Panc1 (cell line): ENCODE data around the gene KDM1B. TPM values are rescaled to one million over a fixed set of nuclear protein-coding genes. Genes with fewer than 3 reads are reported as not detected.

Source experiments
- ATAC-seq: fragments of 200-7000 bp; cut with Tn5 transposase; 2 replicates; pipeline ENCODE4 v1.9.1; 2020; ENCODE audit warnings: mild to moderate bottlenecking, moderate library complexity
- BruUV-seq: library from RNA; stranded (reverse); fragments of 400-500 nt; replicated peaks from 2 replicates; lab custom pipeline; 2021; lab: Mats Ljungman, UMichigan
- CTCF ChIA-PET: fragments of 300-600 bp; sonication (Branson Sonifier 250); formaldehyde crosslinking; loops from one replicate; lab custom pipeline; 2022; ENCODE audit warnings: antibody characterized with exemption; lab: Charles Lee
- POLR2A ChIA-PET: fragments of 300-600 bp; sonication (Branson Sonifier 250); formaldehyde crosslinking; loops from one replicate; lab custom pipeline; 2022; ENCODE audit warnings: antibody characterized with exemption; lab: Charles Lee
- DNase-seq: peaks from one replicate; pipeline ENCODE4 v3.0.0-alpha.2; 2010; ENCODE audit warnings: low read depth, low spot score
- H3K27ac ChIP-seq: 2 replicates; pipeline ENCODE4 v1.5.1; 2011; ENCODE audit warnings: mild to moderate bottlenecking, low read length, inconsistent platforms
- H3K27me3 ChIP-seq: fragments of 200-500 bp; sonication (Bioruptor generic); 2 replicates; pipeline ENCODE4 v1.6.0; 2014; ENCODE audit warnings: low read length, inconsistent platforms; ENCODE audit not compliant: control insufficient read depth, insufficient read depth
- H3K36me3 ChIP-seq: fragments of 200-500 bp; sonication (Bioruptor generic); 2 replicates; pipeline ENCODE4 v1.5.1; 2014; ENCODE audit warnings: inconsistent platforms, mild to moderate bottlenecking, low read length, moderate library complexity; ENCODE audit not compliant: control insufficient read depth, insufficient read depth
- H3K4me1 ChIP-seq: 2 replicates; pipeline ENCODE4 v1.5.1; 2011; ENCODE audit warnings: inconsistent platforms, mild to moderate bottlenecking, low read length, moderate library complexity; ENCODE audit not compliant: control insufficient read depth, insufficient read depth
- H3K4me3 ChIP-seq, 2 experiments: 2 replicates each; pipeline ENCODE4 v1.5.1; 2011 to 2012; ENCODE audit warnings: low read depth in 2 of 2, low read length in 2 of 2, mild to moderate bottlenecking in 2 of 2, inconsistent platforms in 1 of 2, moderate library complexity in 1 of 2
- H3K9me3 ChIP-seq: fragments of 200-500 bp; sonication (Bioruptor generic); 2 replicates; pipeline ENCODE4 v1.5.1; 2014; ENCODE audit warnings: low read depth, mild to moderate bottlenecking, inconsistent platforms, low read length, moderate library complexity; ENCODE audit not compliant: control insufficient read depth, insufficient read depth
- CTCF ChIP-seq: fragments of 450-650 bp; IDR thresholded peaks from 2 replicates; pipeline ENCODE4 v1.5.1; 2017; ENCODE audit warnings: mild to moderate bottlenecking
- POLR2AphosphoS5 ChIP-seq: IDR thresholded peaks from 2 replicates; pipeline ENCODE4 v1.6.1; 2012; ENCODE audit warnings: mild to moderate bottlenecking, low read depth, low read length, moderate library complexity
- REST ChIP-seq, 2 experiments: IDR thresholded peaks; 2 replicates each; pipeline ENCODE4 v1.6.1; 2011 to 2012; ENCODE audit warnings: low read depth in 2 of 2, control low read depth in 1 of 2, low read length in 1 of 2, mild to moderate bottlenecking in 1 of 2, moderate library complexity in 1 of 2; ENCODE audit not compliant: insufficient read depth in 1 of 2
- SIN3A ChIP-seq: IDR thresholded peaks from 2 replicates; pipeline ENCODE4 v1.6.1; 2012; ENCODE audit warnings: low read depth, mild to moderate bottlenecking, low read length, moderate library complexity, borderline replicate concordance; ENCODE audit not compliant: insufficient read depth
- TCF7L2 ChIP-seq: IDR thresholded peaks from 2 replicates; pipeline ENCODE4 v1.6.1; 2011; ENCODE audit warnings: mild to moderate bottlenecking, low read depth, low read length, inconsistent platforms
- in situ Hi-C: cut with HindIII; loops from 2 replicates; pipeline ENCODE4 v1.10.0; 2016; ENCODE audit warnings: low sequenced_read_pairs, low pct_unique_long_range_greater_than_20kb
- intact Hi-C: fragments of 100-400 bp; cut with micrococcal nuclease; formaldehyde crosslinking; loops from one replicate; pipeline ENCODE4 v1.10.0; 2022; ENCODE audit not compliant: unreplicated experiment
- total RNA-seq: library from RNA; stranded (reverse); gene quantifications from one replicate; pipeline ENCODE4 v1.2.1, GENCODE V29; 2021; ENCODE audit not compliant: unreplicated experiment

The KDM1B gene
- total RNA-seq, 1 experiment from 2014 or later, result 27.1 TPM

GRCh38 chr6:18218233-18218632 is 63.0 kb downstream of the KDM1B start:
- DNase-seq (no peak), ATAC-seq (no peak)
- no peak for TF ChIP-seq SIN3A
- TF ChIP-seq TCF7L2, result no peak
- no peak for TF ChIP-seq POLR2AphosphoS5
- no peak for TF ChIP-seq CTCF
- no peak for TF ChIP-seq REST (IDR thresholded peaks at IDR 0.05; ENCODE audit: insufficient read depth in 1 of 2, low read depth in 2 of 2, low read length in 1 of 2)
- no peak overlapping the region for H3K4me3 ChIP-seq
- CTCF ChIA-PET, result no interaction called here
- H3K4me1 ChIP-seq, result no peaks in the 10 kb centered on the region
- no peaks in the 10 kb centered on the region for H3K27me3 ChIP-seq
- no peak overlapping the region for H3K27ac ChIP-seq
- POLR2A ChIA-PET, result no interaction called here
- intact Hi-C loops, result no loop called here
- in situ Hi-C loops, result no loop called here
- H3K9me3 ChIP-seq, result no peaks in the 10 kb centered on the region
- peaks cover 12% of the 10 kb centered on the region for H3K36me3 ChIP-seq
- BruUV-seq, result no TSS peak

GRCh38 chr6:18219591-18219990 is 64.4 kb downstream of the KDM1B start:
- no TSS peak for BruUV-seq
- CTCF ChIA-PET, result no interaction called here

More at GRCh38 chr6:18219591-18219990, 64.4 kb downstream of the KDM1B start:
- H3K27me3 ChIP-seq, result no peaks in the 10 kb centered on the region
- H3K36me3 ChIP-seq, result peaks cover 26% of the 10 kb centered on the region
- intact Hi-C loops, result no loop called here
- DNase-seq (no peak), ATAC-seq (no peak)
- in situ Hi-C loops, result no loop called here
- no peak for TF ChIP-seq POLR2AphosphoS5
- TF ChIP-seq CTCF, result no peak
- TF ChIP-seq REST (IDR thresholded peaks at IDR 0.05; ENCODE audit: insufficient read depth in 1 of 2, low read depth in 2 of 2, low read length in 1 of 2), result no peak
- TF ChIP-seq SIN3A, result no peak
- TF ChIP-seq TCF7L2, result no peak
- no peaks in the 10 kb centered on the region for H3K4me1 ChIP-seq
- no peak overlapping the region for H3K27ac ChIP-seq
- POLR2A ChIA-PET, result no interaction called here
- no peaks in the 10 kb centered on the region for H3K9me3 ChIP-seq
- H3K4me3 ChIP-seq, result no peak overlapping the region
